Bronchial epithelial cell (primary cell): ENCODE data around the gene CCDC86. TPM values are rescaled to one million over a fixed set of nuclear protein-coding genes. Genes with fewer than 3 reads are reported as not detected.

ENCODE experiments used
- DNase-seq: peaks from one replicate; pipeline ENCODE4 v3.0.0-alpha.2; 2010; ENCODE audit warnings: low read depth
- FAIRE-seq: peaks from 2 replicates; lab custom pipeline; 2011; peaks lifted over from hg19 to GRCh38; lab: Jason Lieb, UNC
- H3K27me3 ChIP-seq: 2 replicates; pipeline ENCODE4 v1.5.1; 2011; ENCODE audit warnings: low read length; ENCODE audit not compliant: control insufficient read depth, insufficient read depth
- H3K36me3 ChIP-seq: 2 replicates; pipeline ENCODE4 v1.5.1; 2011; ENCODE audit warnings: low read length; ENCODE audit not compliant: control insufficient read depth, insufficient read depth
- H3K4me3 ChIP-seq: 2 replicates; pipeline ENCODE4 v1.5.1; 2011; ENCODE audit warnings: mild to moderate bottlenecking, low read depth, low read length, control low read depth
- CTCF ChIP-seq: IDR thresholded peaks from 2 replicates; pipeline ENCODE4 v1.5.1; 2011; ENCODE audit warnings: mild to moderate bottlenecking, moderate library complexity, low read length, control low read depth, inconsistent platforms; ENCODE audit not compliant: insufficient read depth, severe bottlenecking
- total RNA-seq: library from RNA; depleted of rRNA; stranded (reverse); fragments of >200 nt; gene quantifications from 2 replicates; pipeline ENCODE4 v1.2.1, GENCODE V29; 2014

CCDC86 gene
- total RNA-seq, 1 donor from 2014 or later: 7.4 TPM

GRCh38 chr11:60852117-60852981 lies 10.4 kb downstream of the CCDC86 start:
- Histone ChIP-seq H3K4me3 (peak overlapping the region; percentile 4), H3K36me3 (peaks cover 8% of the 10 kb centered on the region), H3K27me3 (no peaks in the 10 kb centered on the region)
- peak; percentile 20 for DNase-seq
- FAIRE-seq: no peak
- TF ChIP-seq CTCF: no peak

- DNase-seq (no peak), FAIRE-seq (no peak)
- TF ChIP-seq CTCF: no peak
- Histone ChIP-seq H3K27me3 (no peaks in the 10 kb centered on the region), H3K36me3 (peaks cover 5% of the 10 kb centered on the region), H3K4me3 (no peak overlapping the region)
Observed at GRCh38 chr11:60852982-60853950, 11.4 kb downstream of the CCDC86 start.

- Histone ChIP-seq H3K36me3 (peaks cover 3% of the 10 kb centered on the region), H3K4me3 (no peak overlapping the region), H3K27me3 (no peaks in the 10 kb centered on the region)
- DNase-seq (no peak), FAIRE-seq (no peak)
- TF ChIP-seq CTCF: no peak
Observed at GRCh38 chr11:60854140-60854846, 12.4 kb downstream of the CCDC86 start.

GRCh38 chr11:60854847-60855725 lies 13.2 kb downstream of the CCDC86 start:
- no peak for FAIRE-seq
- Histone ChIP-seq H3K4me3 (no peak overlapping the region), H3K27me3 (no peaks in the 10 kb centered on the region), H3K36me3 (peaks cover 2% of the 10 kb centered on the region)
- TF ChIP-seq CTCF: no peak
- DNase-seq: no peak
